Head of caudate nucleus (tissue), 42 donors: ENCODE data around the gene CBFA2T3.
"Not testable (repeated sequence)": the region's sequence is repeated elsewhere in the genome, so short reads cannot be mapped to it uniquely, and the experiment has no call there.

ENCODE experiments used
- DNase-seq, 42 donors: peaks; one replicate each; pipeline versions ENCODE4 v3.0.0 to v3.0.0-alpha.2; 2020 to 2021; ENCODE audit warnings: mixed read lengths in 7 of 42
- intact Hi-C: fragments of 100-400 bp; cut with DNase I; formaldehyde crosslinking; loops from one replicate; pipeline ENCODE4 v1.15.0; 2022

The CBFA2T3 gene

DNA sequence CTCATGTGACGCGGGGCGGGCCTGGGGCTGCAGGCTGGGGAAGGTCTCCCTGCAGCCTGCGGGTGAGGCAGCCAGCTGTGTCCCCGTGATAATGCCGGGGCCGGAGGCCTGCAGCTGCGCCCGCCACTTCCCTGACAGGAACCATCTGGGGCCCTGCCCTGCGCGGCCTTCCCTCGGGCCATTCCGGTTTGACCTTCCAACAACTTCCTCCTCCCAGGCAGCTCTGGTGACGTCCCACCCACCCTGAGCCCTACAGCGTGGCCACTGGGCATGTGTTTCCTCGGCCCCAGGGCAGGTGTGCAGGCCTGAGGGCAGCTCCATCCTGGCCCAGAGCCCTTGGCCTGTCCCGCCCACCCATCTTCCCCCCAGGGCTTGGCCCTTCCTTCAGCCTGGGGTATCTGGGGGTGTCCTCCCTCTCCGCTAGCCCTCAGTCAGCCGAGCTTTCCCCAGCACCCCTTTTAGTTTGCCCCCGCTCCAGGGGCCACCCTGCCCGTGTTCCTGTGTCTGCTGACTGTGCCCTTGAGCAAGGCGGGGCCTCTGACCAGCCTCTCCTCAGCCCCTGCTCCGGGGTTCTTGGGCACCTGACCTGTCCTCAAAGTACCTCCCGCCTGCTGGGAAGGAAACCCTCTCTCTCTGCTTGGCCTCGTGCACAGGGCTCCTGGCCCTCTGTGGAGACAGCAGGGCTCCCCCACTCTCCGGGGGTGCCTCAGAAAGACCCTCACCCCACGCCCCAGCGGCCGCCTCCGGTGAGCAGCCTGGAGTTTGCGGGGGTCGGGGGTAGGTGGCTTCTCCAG, at the start of gene CBFA2T3:
CBFA2T3 (minus strand) TSS at position 190 of the 794 bp plus-strand sequence. CDS start 400 bp downstream, outside the sequence.
- peak in 41 of 42 donors; percentile 13 to 73 (median 47) for DNase-seq
- intact Hi-C loops = no loop called here

DNA sequence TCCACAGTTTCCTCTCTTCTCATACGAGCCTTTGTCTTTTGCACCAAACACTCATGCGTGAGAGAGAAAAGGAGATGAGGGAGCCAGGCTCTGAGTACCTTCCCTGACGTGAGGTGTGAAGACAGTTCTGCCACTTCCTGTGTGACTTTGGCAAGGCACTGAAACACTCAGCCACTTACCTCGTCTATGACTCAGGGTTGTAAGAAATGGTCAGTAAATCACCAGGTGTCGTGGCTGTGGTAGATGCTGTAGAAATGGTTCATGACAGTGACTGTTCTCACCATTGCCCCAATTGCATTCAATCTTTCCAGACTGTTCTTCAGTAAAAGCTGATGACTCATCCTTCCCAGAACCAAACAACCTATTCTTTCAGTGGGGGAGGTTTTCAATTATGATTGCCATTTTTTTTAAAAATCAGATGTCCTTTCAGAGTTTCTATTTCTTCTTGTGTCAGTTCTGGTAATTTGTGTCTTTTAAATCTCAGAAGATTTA, 49.2 kb upstream of the CBFA2T3 start:
- peak in 1 of 42 donors; percentile 3 for DNase-seq
- intact Hi-C loops = no loop called here

DNA sequence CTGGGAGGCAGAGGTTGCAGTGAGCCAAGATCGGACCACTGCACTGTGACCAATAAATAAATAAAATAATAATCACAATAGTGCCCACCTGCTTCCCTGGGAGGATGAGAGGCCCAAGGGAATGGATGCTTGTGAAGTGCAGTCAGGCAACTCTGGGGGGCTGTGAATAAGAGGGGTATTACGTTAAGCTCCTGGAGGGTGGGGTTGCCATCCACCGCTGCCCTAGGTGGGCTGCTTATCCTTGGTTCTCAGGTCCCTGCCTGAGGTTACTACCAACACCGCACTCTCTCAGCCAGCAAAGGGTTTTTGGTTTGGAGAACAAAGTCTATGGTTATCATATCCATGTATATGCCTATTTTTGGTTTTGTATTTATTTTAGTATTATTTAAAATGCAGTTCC, 48.6 kb upstream of the CBFA2T3 start:
- intact Hi-C loops = no loop called here
- peak in 2 of 42 donors; percentile 0 to 4 for DNase-seq

DNA sequence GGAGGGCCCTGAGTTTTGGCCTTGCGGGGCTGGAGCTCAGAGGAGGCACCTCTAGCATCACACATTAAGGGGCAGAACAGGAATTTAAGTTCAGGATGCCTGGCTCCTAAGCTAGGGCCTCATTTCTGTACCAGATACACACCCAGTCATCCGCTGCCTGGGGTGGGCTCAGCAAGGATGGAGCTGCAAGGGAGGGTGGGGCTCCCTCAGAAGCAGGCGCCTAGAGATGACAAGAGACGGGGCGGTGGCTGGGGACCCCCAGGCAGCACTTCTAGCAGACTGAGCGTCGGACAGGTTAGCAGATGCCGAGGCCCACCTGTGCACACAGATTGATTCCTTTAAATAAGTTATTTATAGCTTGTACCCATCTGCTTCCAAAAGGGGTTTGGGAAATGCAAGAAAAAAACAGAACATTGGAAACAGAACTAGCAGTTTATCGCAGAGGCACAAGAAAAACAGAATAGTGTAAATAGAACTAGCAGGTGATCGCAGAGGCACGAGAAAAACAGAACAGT, 47.6 kb upstream of the CBFA2T3 start:
- DNase-seq = peak in 4 of 42 donors; percentile 1 to 15 (median 4)

DNA sequence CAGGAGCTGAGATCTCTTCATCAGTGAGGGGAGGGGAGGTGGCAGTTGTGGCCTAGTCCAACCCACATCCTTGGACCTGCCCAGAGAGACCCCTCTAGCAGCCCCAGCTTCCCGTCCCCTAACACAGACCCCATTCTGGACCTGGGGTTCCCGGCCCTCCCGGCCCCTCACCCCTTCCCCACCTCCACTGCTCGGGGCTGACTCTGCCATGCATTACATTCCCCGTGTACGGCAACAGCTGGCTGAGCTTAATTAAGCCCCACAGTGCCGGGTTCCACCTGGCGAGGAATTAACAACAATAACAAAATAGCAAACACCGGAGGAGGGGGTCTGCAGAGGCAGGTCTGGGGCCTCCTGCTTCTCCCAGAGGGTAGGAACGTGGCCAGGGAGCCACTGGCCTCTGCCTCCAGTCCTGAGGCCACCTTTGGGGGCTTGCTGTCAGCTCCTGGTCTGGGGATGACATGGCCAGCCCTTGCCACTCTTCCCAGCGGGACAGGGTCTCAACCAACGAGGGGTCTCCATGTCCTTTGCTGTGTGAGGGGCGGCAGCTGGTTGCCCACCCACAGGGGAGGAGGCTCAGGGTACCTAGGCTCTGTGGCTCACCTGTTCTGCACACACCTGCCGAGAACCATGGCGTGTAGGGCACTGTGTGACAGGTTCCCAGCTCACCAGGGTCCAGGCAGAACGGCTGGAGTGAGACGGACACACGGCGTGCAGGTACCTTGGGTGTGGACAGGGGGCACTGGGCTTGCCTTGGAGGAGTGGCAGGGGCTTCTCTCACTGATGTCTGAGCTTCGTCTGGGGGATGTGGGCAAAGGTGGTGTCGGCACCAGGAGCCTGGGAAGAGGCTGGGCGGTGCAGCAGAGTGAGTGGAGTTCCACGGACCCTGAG, 46.9 kb upstream of the CBFA2T3 start:
- peak in 8 of 42 donors; percentile 1 to 33 (median 10) for DNase-seq
- intact Hi-C loops = no loop called here

More for the DNA sequence above, 47.6 kb upstream of the CBFA2T3 start:
- intact Hi-C loops = no loop called here

DNA sequence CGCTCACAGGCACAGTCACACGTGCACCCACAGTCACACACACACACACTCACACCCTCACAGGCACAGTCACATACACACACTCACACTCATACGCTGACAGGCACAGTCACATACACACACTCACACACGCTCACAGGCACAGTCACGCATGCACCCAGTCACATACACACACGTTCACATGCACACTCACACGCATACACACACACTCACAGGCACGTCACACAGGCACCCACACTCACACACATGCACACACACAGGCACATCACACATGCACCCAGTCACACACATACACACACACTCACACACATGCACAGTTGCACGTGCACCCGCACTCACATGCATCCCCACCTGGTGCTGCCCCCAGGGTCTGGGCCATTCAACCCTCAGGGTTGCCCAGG, 46.1 kb upstream of the CBFA2T3 start:
- DNase-seq = peak in 5 of 42 donors; percentile 1 to 25 (median 9)
- intact Hi-C loops = no loop called here

DNA sequence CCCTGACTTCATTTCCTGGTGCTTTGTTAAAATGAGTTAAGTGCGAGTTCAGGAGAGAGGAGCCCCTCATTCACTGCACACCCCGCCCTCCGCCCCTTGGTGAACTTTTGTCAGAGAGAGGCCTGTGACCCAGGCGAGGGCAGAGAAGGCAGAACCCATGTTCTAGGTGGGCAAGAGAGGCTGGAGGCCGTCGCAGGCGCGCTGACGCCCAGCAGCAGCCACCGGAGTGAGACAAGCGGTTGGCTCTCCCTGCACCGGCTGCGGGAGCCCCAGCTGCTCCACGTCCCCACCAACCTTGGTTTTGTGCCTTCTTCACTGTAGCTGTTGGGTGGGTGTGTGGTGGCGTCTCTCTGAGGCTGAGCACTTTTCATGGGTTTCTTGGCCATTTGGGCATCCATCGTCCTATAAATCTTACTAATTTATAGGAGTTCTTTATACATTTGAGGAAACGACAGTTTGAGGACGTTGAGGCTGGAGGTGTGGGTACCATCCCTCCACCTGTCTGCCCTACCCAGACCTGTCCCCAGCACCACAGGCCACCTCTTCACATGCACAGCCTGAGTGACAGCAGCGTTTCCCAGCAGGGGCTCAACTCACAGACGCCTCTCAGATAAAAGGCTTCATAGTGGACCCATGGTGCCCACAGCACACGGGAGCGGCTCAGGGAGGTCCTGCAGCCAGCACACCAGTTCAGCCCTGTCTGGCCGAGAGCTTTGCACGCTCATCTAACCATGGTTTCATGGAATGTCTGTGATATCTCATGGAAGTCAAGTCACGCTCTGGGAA, 45.2 kb upstream of the CBFA2T3 start:
- peak in 7 of 42 donors; percentile 0 to 27 (median 11) for DNase-seq
- intact Hi-C loops = no loop called here

DNA sequence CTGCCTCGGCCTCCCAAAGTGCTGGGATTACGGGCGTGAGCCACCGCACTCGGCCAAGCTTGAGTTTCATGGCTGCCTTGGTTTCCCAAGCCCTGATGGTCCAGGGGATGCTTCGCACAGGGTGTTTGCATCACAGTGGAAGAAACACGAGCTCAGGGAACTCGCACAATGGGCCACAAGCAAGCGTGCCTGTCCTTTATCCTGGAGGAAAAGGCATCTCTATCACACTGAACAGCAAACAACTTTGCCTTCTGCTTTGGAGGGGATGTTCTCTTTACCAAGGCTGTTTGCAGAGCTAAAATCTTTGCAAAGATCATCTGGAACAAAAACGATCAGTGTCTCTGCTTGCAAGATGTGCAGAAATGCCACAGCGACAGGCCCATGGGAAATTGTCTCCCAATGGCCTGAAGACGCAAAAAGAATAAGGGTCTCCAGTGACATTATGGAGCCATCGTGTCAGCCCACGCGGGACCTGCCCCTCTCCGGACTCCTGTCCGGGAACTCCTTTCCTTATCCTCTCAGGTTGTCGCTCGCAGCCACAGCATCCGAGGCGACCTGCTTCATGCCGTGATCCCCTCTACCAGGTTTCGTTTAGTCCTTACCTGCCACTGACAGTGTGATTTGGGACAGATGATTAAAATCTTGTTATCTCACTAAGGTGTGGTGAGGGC, 44.1 kb upstream of the CBFA2T3 start:
- intact Hi-C loops = no loop called here
- DNase-seq = peak in 4 of 42 donors; percentile 3 to 36 (median 14)

DNA sequence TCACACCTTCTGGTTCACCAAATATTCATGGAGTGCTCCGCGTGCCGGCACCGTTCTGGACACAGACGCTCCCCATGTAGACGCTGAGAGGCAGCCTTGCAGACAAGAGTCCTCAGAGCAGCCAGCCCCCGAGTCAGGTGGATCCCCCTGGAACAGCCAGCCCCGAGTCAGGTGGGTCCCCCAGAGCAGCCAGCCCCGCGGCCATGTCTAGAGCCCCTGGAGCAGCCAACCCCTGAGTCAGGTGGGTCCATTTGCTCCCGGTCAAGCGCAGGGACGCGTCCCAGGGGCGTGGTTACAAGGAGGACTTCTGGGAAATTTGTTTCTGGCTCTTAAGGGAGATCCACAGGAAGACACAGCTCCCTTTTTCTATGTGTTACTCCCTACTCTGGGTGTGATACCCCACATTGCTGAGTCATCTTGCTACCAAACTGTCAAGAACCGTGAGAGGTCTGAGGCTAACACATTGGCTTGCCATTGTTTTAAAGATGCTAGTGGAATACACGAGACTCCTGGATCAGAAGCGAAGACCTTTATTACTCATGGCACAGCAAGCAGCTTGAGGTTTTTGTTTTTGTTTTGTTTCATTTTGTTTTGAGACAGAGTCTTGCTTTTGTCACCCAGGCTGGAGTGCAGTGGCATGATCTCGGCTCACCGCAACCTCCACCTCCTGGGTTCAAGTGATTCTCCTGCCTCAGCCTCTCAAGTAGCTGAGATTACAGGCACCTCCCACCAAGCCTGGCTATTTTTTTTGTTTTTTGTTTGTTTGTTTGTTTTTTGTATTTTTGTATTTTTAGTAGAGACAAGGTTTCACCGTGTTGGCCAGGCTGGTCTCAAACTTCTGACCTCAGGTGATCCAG, 43.3 kb upstream of the CBFA2T3 start:
- intact Hi-C loops = no loop called here
- DNase-seq = peak in 4 of 42 donors; percentile 2 to 29 (median 14)

DNA sequence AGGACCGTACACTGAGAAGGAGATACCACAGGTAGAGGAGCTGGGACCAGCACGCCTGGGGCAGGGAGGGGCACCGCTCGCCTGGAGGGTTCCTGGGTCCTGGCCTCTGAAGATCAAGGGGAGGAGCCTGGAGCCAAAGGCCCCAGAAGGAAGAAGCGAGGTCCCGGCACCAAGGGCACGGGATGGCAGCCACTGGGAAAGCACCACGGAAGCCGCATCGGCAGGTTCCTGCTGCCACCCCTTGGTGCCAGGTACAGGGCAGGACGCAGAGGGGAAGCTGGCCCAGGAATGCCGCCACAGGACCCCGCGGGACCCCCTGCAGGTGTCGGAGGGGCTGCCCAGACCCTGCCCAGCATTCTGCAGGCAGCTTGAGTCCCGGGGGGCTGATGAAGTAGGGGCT, 42.5 kb upstream of the CBFA2T3 start:
- DNase-seq = peak in 2 of 42 donors; percentile 1 to 13
- intact Hi-C loops = no loop called here

DNA sequence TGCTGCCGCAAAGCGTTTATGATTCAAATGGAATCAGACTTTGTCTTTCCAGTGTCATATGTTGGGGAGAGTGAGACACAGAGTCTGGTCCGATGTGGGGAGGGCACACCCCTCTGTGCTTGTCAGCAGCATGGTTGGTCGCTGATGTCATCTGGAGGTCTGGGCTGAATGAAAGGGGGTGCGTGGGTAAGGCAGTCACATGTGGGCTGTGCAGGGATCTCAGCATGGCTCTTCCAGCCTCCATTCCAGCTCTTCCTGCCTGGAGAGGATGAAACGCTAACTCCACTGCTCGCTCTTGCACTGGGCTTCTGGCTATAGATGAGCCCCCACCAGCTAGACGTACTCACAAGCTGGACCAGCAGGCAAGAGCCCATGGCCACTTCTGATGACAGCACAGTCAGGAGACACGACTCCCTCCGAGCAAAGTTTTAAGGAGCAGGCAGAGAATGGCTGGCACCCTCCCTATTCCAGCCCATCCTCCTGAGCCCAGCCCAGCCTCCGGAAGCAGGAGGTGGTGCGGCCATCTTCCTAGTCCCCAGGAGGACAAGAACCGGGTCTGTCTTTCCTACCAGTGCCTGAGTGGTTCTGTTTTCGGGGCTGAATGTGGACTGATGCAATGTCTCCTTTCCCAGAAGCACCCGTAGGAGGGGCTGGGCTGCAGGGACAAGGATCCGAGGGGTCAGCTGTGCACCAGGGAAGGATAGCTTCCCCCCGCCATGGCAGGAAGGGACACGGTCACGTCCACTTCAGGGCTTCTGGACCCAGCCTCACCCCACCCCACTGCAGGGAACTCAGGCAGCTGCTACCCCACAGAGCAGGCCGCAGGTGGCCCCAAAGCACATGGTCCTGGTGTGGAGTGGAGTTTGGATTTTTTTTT, 41.5 kb upstream of the CBFA2T3 start:
- intact Hi-C loops = no loop called here
- DNase-seq = peak in 4 of 42 donors; percentile 2 to 24 (median 14)

DNA sequence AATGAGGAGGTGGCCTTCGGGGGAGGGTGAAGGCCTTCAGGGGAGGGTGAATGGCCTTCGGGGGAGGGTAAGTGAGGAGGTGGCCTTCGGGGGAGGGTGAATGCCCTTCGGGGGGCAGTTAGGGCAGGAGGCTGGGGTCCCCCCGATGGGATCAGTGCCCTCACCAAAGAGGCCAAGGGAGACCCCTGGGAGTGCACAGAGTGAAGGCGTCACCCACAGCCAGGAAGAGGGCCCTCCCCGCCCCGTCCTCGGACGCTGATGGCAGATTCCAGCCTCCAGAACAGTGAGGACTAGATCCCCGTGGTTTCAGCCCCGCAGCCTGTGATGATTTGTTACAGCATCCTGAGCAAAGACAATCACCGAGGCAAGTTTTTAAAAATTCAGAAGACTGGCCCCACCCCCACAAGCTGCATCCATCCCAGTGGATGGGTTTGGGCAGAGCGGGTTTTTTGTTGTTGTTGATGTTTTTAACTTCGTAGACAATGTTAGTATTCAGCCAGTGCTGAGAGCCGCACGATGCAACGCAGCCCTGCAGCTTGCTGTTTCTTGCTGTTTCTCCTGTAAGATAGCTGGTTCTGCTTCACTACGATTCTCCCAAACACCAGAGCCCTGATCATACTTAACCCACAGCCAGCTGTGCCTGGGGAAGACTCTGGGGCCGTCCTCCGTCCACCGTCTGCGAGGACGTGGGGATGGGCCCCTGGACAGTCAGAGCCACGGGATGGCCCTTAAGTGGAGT, 40.7 kb upstream of the CBFA2T3 start:
- DNase-seq = peak in 3 of 42 donors; percentile 2 to 31 (median 5)
- intact Hi-C loops = no loop called here

DNA sequence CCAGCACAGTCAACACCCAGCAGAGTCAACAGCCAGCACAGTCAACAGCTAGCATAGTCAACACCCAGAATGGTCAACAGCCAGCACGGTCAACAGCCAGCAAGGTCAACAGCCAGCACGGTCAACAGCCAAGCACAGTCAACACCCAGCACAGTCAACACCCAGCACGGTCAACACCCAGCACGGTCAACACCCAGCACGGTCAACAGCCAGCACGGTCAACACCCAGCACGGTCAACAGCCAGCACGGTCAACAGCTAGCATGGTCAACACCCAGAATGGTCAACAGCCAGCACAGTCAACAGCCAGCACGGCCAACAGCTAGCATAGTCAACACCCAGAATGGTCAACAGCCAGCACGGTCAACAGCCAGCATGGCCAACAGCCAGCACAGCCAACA, 39.6 kb upstream of the CBFA2T3 start:
- DNase-seq = peak in 2 of 42 donors; percentile 0 to 23
- intact Hi-C loops = not testable (repeated sequence)

DNA sequence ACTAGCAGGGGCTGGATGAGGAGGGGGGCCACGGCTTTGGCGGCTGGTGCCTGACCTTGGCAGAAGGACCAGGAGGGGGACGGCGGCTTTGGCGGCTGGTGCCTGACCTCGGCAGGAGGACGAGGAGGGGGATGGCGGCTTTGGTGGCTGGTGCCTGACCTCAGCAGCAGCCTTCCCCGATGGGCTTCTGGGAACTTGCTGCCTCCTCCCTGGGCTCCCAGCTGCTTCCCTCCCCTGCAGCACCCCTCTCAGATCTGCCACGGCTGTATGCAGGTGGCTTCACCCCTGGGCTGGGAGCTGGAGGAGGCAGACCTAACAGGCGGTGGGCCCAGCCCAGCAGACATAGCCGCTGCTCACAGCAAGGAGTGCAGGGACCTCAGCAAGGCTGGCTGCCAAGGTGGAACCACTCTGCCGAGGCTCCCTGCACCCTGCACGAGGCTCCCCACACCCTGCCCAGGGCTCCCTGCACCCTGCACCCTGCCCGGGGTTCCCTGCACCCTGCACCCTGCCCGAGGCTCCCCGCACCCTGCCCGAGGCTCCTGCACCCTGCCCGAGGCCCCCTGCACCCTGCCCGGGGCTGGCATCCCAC, 38.4 kb upstream of the CBFA2T3 start:
- peak in 2 of 42 donors; percentile 1 to 38 for DNase-seq
- intact Hi-C loops = no loop called here
